Gastrocnemius medialis (tissue), 4 donors: ENCODE measurements around the gene MDM2.

Experiments
- CTCF ChIP-seq, 5 experiments: fragments of 450-650 bp in 3 of 5; fragments of 200-600 bp in 2 of 5; sonication (generic) in 2 of 5; IDR thresholded peaks in 4 of 5; conservative IDR thresholded peaks in 1 of 5; 1 replicate in 4 of 5; 2 replicates in 1 of 5; pipeline ENCODE4 v1.5.1; 2016 to 2019; ENCODE audit warnings: antibody characterized with exemption in 5 of 5, mild to moderate bottlenecking in 3 of 5, moderate library complexity in 3 of 5
- POLR2A ChIP-seq, 2 donors: fragments of 450-650 bp; IDR thresholded peaks; one replicate each; pipeline ENCODE4 v1.6.1; 2017; ENCODE audit warnings: antibody characterized with exemption in 2 of 2, mild to moderate bottlenecking in 2 of 2, moderate library complexity in 2 of 2

- no peak for TF ChIP-seq CTCF (IDR thresholded peaks at IDR 0.05 in 4 of 5, conservative IDR thresholded peaks at IDR 0.05 in 1 of 5)
- TF ChIP-seq POLR2A (IDR thresholded peaks at IDR 0.05), result no peak
Measured at GRCh38 chr12:68831751-68832503, 23.9 kb downstream of the MDM2 start.
